GM06990 (cell line): ENCODE measurements around the gene IL1R2.
A peak's percentile ranks its signal among the peaks of the same experiment; 100 is the strongest.

ENCODE experiments used
- DNase-seq: peaks from one replicate; pipeline ENCODE4 v3.0.0-alpha.2; 2011; ENCODE audit not compliant: insufficient read length; ENCODE audit errors: extremely low read depth
- H3K27me3 ChIP-seq: replicated peaks from 2 replicates; pipeline ENCODE4 v1.6.0; 2011; ENCODE audit warnings: low read length; ENCODE audit not compliant: control insufficient read depth, insufficient read depth
- H3K36me3 ChIP-seq: 2 replicates; pipeline ENCODE4 v1.5.1; 2011; ENCODE audit warnings: low read length; ENCODE audit not compliant: control insufficient read depth, insufficient read depth
- H3K4me3 ChIP-seq: replicated peaks from 2 replicates; pipeline ENCODE4 v1.5.1; 2011; ENCODE audit warnings: low read depth, mild to moderate bottlenecking, control low read depth, low read length
- CTCF ChIP-seq: IDR thresholded peaks from 2 replicates; pipeline ENCODE4 v1.5.1; 2011; ENCODE audit warnings: low read length, control low read depth, mild to moderate bottlenecking, inconsistent platforms; ENCODE audit not compliant: insufficient read depth, poor library complexity, severe bottlenecking

The IL1R2 gene

DNA sequence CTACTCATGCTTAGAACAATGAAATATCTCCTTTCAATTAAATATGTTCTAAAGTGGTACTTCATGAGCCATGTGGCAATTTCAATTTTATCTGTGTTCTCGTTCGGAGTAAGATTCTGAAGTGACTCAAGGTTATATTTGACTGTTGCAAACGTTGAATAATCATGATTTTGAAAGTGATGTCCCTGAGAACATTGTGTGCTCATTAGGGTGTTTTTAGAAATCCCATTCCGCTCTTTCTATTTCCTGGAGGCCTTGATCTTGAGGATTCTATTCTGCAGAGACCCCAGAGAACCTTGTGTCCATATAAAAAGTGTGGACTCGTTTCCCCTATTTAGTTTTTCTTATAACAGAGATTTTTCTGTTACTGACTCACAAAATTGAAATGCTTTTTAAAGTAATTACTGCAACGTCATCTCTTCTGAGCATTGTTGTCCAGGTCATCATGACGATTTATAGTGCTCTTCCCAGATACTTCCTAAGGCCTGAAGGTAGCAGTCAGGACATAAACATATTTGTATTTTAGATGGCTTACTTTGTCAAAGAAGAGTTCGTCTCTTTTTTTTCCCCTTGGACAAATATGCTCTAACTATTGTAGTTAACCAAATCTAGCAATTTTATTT, 27.2 kb downstream of the IL1R2 start:
- H3K36me3 ChIP-seq: no peaks in the 10 kb centered on the region
- no peak for TF ChIP-seq CTCF
- H3K4me3 ChIP-seq: no peak overlapping the region
- no peaks in the 10 kb centered on the region for H3K27me3 ChIP-seq
- no peak for DNase-seq

DNA sequence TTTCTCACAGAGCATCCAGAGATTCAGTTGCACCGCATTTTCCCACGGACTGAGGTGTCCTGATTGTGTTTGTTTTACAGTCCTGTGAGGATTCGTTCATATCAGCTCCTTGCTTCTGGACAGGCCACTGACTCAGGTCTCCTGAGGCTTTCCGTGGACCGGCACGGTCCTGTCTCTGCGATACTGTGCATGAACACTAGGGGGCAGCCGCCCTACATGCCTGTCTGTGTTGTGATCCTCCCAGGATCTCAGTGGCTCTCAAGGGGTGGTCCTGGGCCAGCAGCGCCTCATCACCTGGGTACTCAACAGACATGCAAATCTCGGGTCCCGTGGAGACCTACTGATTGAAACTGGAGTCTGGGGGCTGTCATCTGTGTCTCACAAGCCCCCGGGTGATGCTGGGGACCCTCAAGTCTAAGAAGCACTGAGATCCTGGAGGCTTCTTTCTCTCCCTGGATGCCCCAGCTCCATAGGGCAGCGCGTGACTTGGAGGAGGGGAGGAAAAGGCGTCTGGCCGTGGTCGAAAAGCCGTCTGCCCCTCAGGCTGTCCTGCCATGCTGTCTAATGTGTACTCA, 28.9 kb downstream of the IL1R2 start:
- Histone ChIP-seq H3K27me3 (no peaks in the 10 kb centered on the region), H3K4me3 (no peak overlapping the region), H3K36me3 (no peaks in the 10 kb centered on the region)
- peak; percentile 48 for DNase-seq
- peak; percentile 98 for TF ChIP-seq CTCF

DNA sequence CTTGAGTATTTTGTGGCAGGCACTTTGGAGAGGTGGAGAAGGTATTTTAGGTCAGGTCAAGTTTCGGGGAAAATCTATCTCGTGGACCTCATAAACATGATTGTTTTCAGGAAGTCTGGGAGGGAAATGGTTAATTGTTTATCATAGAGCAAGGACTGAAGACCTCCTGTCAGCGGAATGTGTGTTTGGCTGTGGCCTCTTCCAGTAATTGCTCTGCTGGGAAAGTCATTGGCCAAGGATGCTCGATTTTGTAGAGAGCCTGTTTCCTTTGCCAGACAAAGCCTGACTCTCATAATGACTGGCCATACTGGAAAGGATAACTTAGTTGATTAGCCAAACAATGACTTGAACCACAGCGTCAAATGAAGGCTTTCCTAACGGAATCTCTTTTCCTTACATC, 30.0 kb downstream of the IL1R2 start:
- H3K27me3 ChIP-seq: no peaks in the 10 kb centered on the region
- H3K4me3 ChIP-seq: no peak overlapping the region
- TF ChIP-seq CTCF: no peak
- no peak for DNase-seq
- H3K36me3 ChIP-seq: no peaks in the 10 kb centered on the region

GRCh38 chr2:102022884-102023539, 31.3 kb downstream of the IL1R2 start:
- H3K36me3 ChIP-seq: no peaks in the 10 kb centered on the region
- TF ChIP-seq CTCF: no peak
- DNase-seq: no peak
- H3K4me3 ChIP-seq: no peak overlapping the region
- no peaks in the 10 kb centered on the region for H3K27me3 ChIP-seq

DNA sequence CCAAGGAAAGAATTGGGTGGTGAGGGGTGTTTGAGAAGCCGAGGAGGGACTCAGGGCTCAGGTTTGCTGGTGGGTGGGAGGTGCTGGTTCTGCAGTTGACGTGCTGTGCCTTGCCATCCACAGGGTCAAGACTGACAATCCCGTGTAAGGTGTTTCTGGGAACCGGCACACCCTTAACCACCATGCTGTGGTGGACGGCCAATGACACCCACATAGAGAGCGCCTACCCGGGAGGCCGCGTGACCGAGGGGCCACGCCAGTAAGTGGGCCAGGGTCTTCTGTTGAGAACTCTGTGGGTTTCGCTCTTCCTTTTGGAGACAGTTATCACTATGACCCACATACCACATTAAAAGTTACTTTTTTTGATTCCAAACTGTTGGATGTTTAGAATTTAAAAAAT, 32.6 kb downstream of the IL1R2 start:
- DNase-seq: no peak
- no peak overlapping the region for H3K4me3 ChIP-seq
- no peak for TF ChIP-seq CTCF
- H3K36me3 ChIP-seq: no peaks in the 10 kb centered on the region
- H3K27me3 ChIP-seq: no peaks in the 10 kb centered on the region
